GM19455 (cell line): ENCODE measurements around the gene PPFIA4.

Experiments used
- ATAC-seq: cut with Tn5 transposase; IDR thresholded peaks from one replicate; pipeline ENCODE4 v1.9.1; 2021; ENCODE audit not compliant: unreplicated experiment

The PPFIA4 gene

GRCh38 chr1:203098445-203098844 is 72.2 kb downstream of the PPFIA4 start:
- no peak for ATAC-seq

DNA sequence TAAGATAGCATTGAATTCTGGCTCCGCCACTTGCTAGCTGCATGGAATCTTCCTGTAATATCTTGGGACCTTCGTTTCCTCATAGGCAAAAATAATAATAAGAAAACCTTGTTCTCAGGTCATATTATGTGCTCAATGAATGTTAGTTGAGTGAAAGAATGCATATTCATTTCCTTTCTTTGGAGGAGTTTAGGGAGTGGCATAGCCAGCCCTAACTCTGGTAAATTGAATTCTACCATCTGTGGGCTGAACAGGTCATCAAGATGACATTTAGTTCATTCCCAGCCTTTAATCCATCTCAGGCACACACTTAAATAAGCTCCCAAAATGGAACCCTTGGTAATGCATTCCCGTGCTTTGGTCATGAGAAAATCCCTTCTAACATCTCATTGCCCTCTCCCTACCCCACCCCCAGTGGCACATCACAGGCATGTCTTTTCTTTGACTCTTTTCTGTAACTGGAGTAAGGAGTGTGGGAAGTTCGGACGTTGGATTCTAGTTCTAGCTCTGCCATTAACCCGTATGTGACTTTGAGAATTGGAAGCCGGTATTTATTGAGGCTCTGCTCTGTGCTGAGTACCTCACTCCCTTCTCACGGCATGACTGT is 72.7 kb downstream of the PPFIA4 start:
- ATAC-seq = no peak

- no peak for ATAC-seq
Measured at GRCh38 chr1:203099805-203100515, 73.7 kb downstream of the PPFIA4 start.

DNA sequence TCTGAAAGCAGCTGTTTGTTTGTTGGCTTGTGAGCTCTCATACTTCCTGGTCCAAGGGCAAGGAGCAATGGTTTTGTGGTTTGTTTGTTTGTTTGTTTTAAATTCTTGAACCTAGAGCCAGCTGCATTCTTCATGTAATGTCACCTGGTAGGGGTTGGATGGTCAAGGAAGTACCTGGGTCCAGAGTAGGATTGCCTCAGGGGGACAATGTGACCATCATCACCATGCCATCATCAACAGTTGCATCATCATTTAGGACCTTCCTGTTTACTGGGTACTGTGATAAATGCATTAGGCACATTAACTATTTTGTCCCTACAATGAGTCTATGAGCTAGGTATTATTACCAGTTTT is 74.2 kb downstream of the PPFIA4 start:
- no peak for ATAC-seq

DNA sequence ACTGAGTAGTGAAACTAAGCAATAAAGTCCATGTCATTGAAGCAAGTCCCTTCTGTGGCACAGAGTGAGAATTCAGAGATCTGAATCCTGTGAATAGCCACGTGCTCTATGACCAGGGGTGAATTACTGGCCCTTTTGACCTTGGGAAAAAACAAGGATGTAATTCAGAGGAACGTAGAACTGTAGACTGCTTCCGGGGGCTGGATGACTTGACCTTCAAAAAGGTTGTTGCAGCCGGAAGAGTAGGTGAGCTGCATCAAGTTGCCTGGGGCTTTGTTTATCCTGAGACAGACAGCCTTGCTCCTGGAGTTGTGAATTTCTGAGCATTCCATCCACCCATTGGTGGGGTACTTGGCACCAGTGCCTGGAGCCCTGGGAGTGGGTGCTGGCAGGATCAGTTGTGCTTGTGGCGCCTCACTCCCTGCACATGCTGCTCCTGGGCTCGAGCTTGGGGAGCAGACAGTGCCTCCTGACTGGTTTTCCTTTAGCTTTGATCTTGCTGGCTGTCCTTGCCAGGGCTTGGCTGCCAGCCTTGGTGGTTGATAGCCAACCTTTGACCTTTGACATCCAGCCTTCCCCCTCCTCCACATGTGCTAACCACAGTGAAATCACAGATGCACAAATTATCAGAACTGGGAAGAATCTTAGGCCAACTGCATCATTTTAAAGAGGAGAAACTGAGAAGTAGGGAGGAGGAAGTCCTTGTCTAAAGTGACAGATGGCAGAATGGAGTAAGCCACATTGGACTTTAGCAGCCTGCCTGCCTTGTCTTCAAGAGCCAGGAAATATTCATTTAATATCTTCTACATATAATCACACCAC is 75.7 kb downstream of the PPFIA4 start:
- ATAC-seq = no peak

DNA sequence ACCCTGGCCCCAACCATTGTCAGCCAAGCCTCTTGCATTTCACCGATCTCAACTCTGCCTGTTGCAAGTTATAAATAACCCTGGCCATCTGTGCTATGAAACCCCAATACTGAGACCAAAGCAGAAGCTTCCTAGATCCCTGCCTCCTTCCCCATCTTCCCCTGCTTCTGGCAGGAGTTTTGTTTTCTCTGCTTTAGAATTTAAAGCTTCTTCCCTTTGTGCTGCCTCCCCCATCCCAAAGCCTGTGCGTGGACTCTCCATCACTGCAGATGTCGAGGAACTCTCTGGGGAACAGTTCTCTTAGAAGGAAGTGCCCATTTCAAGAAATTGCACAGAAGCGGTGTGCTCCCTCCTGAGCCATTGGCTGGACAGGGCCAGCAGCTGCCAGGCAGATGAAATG is 76.9 kb downstream of the PPFIA4 start:
- no peak for ATAC-seq

DNA sequence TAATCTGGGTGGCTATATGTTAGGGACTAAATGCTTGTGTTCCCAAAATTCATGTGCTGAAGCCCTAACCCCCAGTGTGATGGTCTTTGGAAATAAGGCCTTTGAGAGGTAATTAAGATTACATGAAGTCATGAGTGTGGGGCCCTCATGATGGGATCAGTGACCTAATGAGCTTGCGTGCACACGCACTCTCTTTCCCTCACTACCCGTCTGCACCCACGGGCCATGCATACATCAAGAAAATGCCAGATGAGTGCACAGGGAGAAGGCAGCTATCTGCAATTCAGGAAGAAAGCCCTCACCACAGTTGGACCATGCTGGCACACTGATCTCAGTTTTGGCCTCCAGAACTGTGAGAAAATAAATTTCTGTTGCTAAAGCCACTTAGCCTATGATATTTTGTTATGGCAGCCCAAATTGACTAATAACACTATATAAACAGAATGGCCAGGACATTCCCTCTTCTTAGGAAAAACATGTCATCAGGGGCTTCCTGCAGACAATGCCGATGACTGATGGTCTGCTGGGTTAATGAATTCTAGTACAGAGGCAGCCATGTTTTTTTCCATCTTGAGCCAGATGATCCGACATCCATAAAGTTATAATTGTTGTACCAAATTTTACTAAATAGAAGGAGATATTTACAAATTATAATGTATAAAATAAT is 77.7 kb downstream of the PPFIA4 start:
- ATAC-seq = no peak

GRCh38 chr1:203104789-203105390 is 78.6 kb downstream of the PPFIA4 start:
- ATAC-seq = no peak

DNA sequence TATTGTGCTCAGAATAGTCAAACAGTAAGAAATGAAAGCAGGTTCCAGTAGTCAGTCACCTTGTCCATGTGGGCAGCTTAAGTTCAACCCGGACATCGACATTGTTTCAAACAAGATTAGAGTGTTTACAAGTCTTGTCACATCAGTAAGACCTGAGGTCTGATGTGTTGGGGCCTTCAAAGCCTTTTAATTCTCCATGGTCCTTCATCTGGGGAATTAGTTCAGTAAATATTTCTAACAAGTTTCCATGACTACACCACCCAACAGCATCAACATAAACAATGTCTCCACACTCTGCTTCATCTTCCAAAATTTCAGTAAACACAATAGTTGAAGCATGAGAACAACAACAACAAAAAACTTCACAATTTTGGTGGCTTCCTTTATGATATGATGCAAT is 86.2 kb downstream of the PPFIA4 start:
- no peak for ATAC-seq

DNA sequence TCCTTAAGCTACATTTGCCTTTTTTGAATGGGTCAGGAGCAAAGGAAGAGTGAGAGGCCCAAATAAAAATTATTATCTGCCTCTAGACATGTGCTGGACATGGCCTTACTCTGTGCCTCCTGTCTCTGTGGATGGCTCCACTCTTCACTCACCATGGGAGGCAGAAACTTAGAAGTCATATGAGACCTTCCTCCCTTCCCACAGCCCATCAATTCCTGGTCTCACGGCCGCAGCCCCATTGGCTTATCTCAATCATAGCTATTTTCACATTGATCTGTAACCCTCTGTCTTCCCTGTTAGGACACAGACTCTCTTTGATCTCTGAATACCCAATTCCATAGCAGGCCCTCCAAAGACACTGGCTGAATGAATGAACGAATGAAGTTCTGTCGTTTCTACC is 87.0 kb downstream of the PPFIA4 start:
- ATAC-seq = no peak

DNA sequence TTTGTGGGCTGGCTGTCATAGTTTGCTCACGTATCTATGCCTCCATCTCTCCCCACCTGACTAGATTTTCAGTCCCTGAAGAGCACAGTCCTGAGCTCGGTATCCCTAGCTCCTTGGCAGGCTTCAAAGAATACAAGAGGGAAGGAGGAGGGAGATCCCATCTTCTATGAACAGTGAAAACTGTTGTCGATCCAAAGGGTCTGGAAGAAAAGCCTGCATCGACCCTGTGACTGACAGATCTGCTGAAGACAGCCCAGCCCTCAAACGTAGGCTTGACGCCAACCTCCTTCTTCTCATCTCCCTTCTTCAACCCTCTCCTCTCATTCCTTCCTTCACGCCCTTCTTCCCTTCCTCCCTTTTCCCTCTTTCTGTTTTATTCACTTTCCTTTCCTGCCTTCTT is 87.9 kb downstream of the PPFIA4 start:
- ATAC-seq = no peak

- no peak for ATAC-seq
Measured at GRCh38 chr1:203116091-203116820, 90.0 kb downstream of the PPFIA4 start.

DNA sequence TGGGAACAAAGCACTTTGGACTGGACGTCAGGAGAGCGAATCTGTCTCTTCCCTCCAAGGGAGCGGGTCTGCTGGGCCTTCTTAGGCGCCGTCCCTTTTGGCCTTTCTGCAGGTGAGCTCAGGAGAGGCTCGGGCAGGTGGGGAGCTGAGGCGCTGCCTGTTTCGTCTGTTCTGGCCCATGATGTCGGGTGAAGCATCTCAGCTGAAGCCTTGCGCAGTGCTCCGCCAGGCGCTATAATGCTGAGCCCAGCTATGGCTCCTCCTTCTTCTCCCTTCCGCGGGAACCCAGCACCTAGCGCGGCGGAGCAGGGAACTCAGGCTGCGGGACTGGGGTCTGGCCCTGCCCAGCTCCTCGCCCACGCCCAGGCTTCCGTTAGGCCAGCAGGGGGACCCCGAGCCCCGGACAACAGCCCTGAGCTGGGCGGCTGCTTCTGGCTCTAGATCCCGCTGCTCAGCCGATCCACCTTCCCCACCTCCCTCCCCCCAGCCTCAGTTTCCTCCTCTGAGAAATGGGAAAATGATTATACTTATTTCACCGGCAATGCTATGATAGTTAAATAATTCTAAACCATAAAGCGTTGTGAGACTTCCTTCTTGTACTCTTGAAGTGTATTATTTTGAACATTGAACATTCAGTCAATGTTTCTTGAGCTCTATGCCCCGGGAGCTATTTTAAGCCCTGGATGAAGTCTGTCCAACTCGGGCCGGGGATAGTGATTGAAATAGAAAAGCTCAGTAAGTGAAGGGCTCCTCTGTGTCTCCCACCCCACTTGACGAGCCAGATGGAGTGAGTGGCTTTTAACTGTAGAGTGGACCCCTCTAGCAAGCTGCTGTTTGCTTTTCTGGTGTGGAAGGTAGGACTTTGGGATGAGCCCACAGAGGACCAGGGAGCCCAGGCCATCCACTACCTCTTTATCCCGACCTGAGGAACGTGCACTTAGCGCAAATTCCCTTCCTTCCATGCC is 91.6 kb downstream of the PPFIA4 start:
- no peak for ATAC-seq

GRCh38 chr1:203120325-203121153 is 94.2 kb downstream of the PPFIA4 start:
- no peak for ATAC-seq

GRCh38 chr1:203121186-203122015 is 95.1 kb downstream of the PPFIA4 start:
- ATAC-seq = no peak

GRCh38 chr1:203122159-203122558 is 95.9 kb downstream of the PPFIA4 start:
- ATAC-seq = no peak

DNA sequence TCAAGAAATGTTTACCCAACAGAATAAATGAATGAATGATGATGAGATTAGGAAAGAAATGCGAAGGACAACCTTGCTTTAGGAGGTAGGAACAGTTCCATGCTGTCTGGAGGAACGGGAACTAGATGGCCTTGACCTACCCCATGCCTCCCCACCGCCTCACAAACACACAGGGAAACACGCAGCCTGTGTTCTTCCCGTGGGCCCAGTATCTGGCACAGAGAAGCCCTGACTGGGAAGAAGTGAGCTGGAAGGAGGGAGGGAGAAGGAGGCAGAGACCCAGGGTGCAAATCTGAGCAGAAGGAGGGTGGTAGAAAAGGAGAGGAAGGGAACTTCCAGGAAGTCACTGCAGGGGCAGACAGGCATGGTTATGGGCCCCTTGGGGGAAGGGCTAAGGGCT is 97.7 kb downstream of the PPFIA4 start:
- no peak for ATAC-seq
